H1 (cell line): Measurements from ENCODE around the gene GLUL.

Source experiments
- ATF3 ChIP-seq: IDR thresholded peaks from 2 replicates; pipeline ENCODE4 v1.6.1; 2011; ENCODE audit warnings: low read depth, mild to moderate bottlenecking, low read length; ENCODE audit not compliant: insufficient read depth
- CBX8 ChIP-seq: fragments of 300-800, 300-1000 bp; sonication (generic); IDR thresholded peaks from 2 replicates; pipeline ENCODE4 v1.7.1; 2016; ENCODE audit warnings: low read depth, low read length, borderline replicate concordance
- CREB1 ChIP-seq: IDR thresholded peaks from 2 replicates; pipeline ENCODE4 v1.6.1; 2012; ENCODE audit warnings: inconsistent platforms
- JUN ChIP-seq: IDR thresholded peaks from 2 replicates; pipeline ENCODE4 v1.6.1; 2011; ENCODE audit warnings: low read depth, mild to moderate bottlenecking, improper control_type of control experiment, low read length
- JUND ChIP-seq: IDR thresholded peaks from 2 replicates; pipeline ENCODE4 v1.6.1; 2011; ENCODE audit warnings: mild to moderate bottlenecking, improper control_type of control experiment, low read length
- POLR2A ChIP-seq, 2 experiments: IDR thresholded peaks; 1 replicate in 1 of 2; 2 replicates in 1 of 2; pipeline ENCODE4 v1.6.1; 2011; ENCODE audit warnings: low read depth in 2 of 2, low read length in 2 of 2, mild to moderate bottlenecking in 2 of 2; ENCODE audit errors: control extremely low read depth in 1 of 2
- YY1 ChIP-seq: IDR thresholded peaks from 2 replicates; pipeline ENCODE4 v1.6.1; 2011; ENCODE audit warnings: low read depth, mild to moderate bottlenecking, low read length
- TF ChIP-seq, protein P1 (sequence below), 3 experiments: IDR thresholded peaks; 1 replicate in 2 of 3; 2 replicates in 1 of 3; pipeline versions ENCODE4 v1.5.1 to v1.6.1; 2011; ENCODE audit warnings: low read length in 3 of 3, mild to moderate bottlenecking in 3 of 3, inconsistent platforms in 2 of 3, low read depth in 1 of 3, moderate library complexity in 1 of 3; ENCODE audit not compliant: insufficient read depth in 1 of 3; ENCODE audit errors: control extremely low read depth in 1 of 3
- TF ChIP-seq, protein P2 (sequence below): IDR thresholded peaks from 2 replicates; pipeline ENCODE4 v1.6.1; 2011; ENCODE audit warnings: low read length, improper control_type of control experiment

DNA sequence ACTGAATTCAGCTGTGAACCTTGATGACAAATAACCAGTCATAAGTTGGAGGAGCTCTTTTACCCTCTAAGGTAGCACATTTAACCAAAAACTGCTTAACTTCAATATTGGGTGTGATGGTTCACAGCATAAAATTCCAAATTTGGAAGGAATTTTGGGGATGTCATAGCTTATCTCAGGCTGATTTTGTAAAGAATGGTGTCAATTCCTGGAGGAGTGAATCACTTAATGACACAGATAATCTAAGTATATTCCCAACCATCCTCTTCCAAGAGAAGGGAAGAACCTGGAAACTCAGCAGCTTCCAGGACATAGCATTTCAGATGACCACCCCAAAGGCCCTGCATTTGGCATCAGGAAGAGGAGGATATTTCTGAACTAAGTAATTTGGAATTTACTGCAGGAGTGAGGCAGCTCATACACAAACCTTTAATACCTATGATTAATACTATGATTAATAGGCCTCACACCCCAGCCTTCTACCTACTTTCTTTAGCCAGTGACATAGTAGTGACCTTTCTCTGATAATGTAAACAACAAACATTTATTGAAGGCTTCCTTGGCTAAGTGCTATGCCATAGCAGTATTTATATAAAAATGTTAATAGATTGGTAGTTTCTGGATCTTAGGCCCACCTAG is 14.5 kb downstream of the GLUL start:
- TF ChIP-seq CREB1: no peak
- no peak for TF ChIP-seq ATF3
- TF ChIP-seq, protein P1, sequence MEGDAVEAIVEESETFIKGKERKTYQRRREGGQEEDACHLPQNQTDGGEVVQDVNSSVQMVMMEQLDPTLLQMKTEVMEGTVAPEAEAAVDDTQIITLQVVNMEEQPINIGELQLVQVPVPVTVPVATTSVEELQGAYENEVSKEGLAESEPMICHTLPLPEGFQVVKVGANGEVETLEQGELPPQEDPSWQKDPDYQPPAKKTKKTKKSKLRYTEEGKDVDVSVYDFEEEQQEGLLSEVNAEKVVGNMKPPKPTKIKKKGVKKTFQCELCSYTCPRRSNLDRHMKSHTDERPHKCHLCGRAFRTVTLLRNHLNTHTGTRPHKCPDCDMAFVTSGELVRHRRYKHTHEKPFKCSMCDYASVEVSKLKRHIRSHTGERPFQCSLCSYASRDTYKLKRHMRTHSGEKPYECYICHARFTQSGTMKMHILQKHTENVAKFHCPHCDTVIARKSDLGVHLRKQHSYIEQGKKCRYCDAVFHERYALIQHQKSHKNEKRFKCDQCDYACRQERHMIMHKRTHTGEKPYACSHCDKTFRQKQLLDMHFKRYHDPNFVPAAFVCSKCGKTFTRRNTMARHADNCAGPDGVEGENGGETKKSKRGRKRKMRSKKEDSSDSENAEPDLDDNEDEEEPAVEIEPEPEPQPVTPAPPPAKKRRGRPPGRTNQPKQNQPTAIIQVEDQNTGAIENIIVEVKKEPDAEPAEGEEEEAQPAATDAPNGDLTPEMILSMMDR (IDR thresholded peaks at IDR 0.05; ENCODE audit: control extremely low read depth in 1 of 3, insufficient read depth in 1 of 3, low read depth in 1 of 3, low read length in 3 of 3): no peak
- TF ChIP-seq, protein P2, sequence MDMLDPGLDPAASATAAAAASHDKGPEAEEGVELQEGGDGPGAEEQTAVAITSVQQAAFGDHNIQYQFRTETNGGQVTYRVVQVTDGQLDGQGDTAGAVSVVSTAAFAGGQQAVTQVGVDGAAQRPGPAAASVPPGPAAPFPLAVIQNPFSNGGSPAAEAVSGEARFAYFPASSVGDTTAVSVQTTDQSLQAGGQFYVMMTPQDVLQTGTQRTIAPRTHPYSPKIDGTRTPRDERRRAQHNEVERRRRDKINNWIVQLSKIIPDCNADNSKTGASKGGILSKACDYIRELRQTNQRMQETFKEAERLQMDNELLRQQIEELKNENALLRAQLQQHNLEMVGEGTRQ: no peak
- TF ChIP-seq CBX8: no peak
- no peak for TF ChIP-seq JUN
- no peak for TF ChIP-seq YY1
- TF ChIP-seq POLR2A (IDR thresholded peaks at IDR 0.05; ENCODE audit: control extremely low read depth in 1 of 2, low read depth in 2 of 2, low read length in 2 of 2): no peak
- TF ChIP-seq JUND: no peak
